Measurements from ENCODE around the gene ALMS1.
"Not testable (repeated sequence)": the region's sequence is repeated elsewhere in the genome, so short reads cannot be mapped to it uniquely, and the experiment has no call there.

ALMS1 gene

DNA sequence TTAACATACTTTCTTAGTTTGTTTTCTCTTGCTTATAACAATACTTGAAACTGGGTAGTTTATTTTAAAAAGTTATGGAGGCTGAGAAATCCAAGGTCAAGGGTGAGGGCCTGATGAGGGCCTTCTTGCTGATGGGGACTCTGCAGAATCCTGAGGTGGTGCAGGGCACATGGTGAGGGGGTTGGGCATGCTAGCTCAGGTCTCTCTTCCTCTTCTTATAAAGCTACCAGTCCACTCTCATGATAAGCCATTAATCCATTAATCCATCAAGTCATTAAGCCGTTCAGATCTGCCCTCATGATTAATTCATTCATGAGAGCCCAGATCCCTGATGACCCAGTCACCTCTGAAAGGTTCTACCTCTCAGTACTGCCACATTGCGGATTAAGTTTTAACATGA is 21.4 kb downstream of the ALMS1 start:
- DNase-seq, result no peak

GRCh38 chr2:73408198-73408597 is 22.6 kb downstream of the ALMS1 start:
- DNase-seq, result no peak

DNA sequence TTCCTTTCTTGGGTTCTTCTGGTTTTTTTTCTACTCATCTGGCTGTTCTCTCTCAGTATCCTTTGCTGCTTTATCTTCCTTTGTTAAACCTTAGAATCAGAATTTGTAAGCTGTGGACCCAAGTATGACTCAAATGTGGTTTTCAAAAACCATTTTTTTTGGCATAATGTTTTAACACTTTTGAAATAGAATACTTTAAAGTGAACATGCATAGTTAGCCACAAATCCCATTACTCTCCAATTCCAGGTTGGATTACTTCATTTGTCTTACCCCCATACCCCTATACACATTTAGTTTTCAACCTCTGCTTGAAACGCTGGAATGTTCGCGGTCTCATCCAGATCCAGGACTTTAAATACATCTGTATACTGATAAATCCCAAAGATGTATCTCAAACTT is 29.1 kb downstream of the ALMS1 start:
- no peak for DNase-seq

DNA sequence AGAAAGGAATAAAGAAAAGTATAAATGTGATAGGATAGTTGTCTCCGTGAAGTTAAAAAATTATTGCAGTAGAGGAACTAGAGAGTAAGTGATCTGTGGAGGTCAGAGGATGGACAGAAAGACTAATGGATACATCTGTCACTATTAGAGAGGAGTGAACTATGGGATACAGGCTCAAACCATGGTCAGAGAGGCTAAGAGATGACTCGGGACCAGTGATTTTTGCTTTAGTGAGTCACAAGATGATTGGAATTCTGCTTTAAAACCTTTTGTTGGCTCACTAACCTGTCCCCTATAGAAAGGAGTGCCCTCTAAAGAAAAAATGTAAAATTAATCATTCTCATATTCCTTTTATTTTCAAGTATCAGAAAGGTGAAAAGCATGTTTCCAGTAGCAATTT is 30.3 kb downstream of the ALMS1 start:
- no peak for DNase-seq

- no peak for DNase-seq
These were observed 32.7 kb downstream of the ALMS1 start for GRCh38 chr2:73418343-73418742.

DNA sequence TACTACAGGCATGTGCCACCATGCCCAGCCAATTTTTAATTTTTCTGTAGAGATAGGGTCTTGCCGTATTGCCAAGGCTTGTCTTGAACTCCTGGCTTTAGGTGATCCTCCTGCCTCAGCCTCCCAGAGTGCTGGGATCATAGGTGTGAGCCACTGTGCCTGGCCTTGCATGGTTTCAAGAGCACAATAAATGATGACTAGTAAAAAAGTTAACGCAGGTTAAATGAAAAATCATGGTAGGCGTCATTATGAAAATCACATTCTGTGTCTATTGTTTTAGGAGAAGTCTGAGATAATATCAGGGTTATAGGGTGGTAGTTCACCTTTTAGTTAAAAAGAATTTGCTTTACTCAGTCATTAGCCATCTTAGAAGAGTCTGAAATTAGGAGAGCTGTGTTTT is 38.3 kb downstream of the ALMS1 start:
- no peak for DNase-seq

GRCh38 chr2:73426176-73426575 is 40.5 kb downstream of the ALMS1 start:
- no peak for DNase-seq

DNA sequence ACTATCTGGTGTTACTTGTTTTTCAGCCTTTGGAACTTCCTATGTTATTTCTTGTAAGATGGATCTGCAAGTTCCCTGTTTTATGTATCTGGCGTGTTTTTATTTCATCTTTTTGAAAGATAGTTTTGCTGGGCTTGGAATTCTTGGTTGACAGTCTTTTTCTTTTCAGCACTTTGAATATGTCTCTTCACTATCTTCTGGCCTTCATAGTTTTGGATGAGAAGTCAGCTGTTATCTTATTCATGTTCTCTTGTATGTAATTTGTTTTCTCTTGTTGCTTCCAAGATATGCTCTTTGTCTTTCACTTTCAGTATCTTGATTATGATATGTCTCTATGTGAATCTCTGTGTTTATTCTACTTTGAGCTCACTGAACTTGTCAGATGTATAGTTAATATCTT is 50.4 kb downstream of the ALMS1 start:
- DNase-seq, result no peak

DNA sequence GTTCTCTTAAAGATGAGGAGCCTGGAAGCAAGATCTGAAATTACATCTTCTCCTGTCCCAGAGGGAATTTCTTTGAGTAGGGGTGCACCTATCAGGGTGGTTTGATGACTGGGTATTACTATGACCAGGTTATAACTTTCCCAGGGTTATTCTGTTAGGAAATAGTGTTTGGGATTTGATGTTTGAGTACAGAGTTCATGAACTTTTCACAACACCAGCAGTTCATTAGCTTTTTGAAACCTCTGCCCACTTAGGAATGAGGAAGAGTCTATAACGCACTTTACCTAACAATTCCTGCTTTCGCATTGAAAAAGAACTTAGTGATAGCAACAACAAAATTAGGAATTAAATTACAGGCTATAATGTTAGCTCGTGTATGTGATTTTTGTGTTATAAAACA is 58.6 kb downstream of the ALMS1 start:
- DNase-seq, result no peak

- DNase-seq, result no peak
These were observed 63.2 kb downstream of the ALMS1 start for GRCh38 chr2:73448856-73449255.

DNA sequence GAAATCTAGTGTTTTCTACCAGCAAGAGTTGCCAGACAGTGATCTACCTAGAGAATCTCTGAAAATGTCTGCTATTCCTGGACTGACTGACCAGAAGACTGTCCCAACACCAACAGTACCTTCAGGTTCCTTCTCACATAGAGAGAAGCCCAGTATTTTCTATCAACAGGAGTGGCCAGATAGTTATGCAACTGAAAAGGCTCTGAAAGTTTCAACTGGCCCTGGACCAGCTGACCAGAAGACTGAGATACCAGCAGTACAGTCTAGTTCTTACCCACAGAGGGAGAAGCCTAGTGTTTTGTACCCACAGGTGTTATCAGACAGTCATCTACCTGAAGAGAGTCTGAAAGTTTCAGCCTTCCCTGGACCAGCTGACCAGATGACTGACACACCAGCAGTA is 63.8 kb downstream of the ALMS1 start:
- DNase-seq, result no peak

DNA sequence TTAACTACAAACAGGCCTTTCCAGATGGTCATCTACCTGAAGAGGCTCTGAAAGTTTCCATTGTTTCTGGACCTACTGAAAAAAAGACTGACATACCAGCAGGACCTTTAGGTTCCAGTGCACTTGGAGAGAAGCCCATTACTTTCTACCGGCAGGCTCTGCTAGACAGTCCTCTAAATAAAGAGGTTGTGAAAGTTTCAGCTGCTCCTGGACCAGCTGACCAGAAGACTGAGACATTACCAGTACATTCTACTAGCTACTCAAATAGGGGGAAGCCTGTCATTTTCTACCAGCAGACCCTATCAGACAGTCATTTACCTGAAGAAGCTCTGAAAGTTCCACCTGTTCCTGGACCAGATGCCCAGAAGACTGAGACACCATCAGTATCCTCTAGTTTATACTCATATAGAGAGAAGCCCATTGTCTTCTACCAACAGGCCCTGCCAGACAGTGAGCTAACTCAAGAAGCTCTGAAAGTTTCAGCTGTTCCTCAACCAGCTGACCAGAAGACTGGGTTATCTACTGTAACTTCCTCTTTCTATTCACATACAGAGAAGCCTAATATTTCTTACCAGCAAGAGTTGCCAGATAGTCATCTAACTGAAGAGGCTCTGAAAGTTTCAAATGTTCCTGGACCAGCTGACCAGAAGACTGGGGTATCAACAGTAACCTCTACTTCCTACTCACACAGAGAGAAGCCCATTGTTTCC is 65.8 kb downstream of the ALMS1 start:
- DNase-seq, result no peak

DNA sequence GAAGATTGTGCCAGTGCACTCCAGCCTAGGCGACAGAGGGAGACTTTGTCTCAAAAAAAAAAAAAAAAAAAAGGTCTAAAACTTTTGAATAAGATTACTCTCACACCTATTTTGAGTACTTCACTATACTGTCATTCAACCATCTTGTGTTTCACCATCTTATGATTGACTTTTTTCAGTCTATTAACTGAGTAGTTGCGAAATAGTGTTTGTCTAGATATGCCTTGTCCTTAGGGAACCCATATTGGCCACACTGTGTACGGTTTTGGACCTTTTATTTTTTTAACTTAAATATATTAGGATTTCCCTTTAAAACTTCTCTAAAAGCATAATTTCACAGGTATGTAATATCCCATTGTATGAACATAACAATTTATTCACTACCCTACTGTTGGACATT is 72.3 kb downstream of the ALMS1 start:
- DNase-seq, result no peak

- not testable (repeated sequence) for DNase-seq
These were observed 76.8 kb downstream of the ALMS1 start for GRCh38 chr2:73462388-73462787.

- no peak for DNase-seq
These were observed 82.7 kb downstream of the ALMS1 start for GRCh38 chr2:73468376-73468775.

DNA sequence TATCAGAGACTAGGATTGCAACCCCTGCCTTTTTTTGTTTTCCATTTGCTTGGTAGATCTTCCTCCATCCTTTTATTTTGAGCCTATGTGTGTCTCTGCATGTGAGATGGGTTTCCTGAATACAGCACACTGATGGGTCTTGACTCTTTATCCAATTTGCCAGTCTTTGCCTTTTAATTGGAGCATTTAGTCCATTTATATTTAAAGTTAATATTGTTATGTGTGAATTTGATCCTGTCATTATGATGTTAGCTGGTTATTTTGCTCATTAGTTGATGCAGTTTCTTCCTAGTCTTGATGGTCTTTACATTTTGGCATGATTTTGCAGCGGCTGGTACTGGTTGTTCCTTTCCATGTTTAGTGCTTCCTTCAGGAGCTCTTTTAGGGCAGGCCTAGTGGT is 98.2 kb downstream of the ALMS1 start:
- not testable (repeated sequence) for DNase-seq

DNA sequence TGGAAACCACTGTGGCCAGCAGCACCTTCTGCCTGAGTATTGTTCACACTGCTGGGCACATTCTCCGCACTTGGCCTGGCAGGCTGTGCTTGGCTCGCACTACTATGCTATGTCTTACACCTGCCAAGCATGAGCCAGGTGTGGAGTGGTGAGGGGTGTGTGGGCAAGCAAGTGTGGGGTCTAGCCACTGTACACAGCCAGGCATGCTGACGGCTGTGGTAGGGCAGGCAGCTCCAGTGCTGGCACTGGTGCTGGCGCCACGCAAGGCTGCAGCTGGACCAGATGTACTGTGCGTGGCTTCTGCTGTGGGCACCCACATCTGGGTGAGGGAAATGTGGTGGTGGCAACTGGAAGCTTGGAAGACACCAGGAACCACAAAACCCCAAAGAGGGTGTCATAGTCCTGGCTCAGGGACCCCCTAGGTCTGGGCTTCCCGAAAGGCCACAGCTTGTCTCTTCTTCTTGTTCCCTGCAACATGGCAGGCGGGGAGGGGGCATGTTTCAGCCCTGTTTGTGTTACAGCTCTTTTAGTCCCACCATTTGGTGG is 101.5 kb downstream of the ALMS1 start:
- no peak for DNase-seq

DNA sequence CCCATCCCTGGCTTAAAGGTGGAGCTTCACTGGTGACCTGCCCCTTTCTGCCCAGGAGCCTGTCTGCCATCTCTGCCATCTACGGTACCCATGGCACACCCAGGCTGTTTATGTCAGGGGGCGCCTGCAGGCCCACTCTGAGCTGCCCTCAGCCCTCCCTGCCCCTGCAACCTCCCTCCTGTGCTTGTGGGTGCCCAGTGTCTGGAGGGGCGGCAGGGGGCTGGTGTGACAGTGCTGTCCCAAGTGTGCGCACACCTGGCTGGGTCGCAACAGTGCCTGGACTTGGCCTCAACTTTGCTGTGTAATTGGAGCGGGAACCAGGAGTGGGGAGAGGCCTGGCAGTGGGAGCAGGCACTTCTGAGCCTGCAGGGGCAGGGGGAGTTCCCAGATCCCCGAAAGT is 102.4 kb downstream of the ALMS1 start:
- DNase-seq, result no peak

- no peak for DNase-seq
These were observed 103.4 kb downstream of the ALMS1 start for GRCh38 chr2:73489053-73489452.

DNA sequence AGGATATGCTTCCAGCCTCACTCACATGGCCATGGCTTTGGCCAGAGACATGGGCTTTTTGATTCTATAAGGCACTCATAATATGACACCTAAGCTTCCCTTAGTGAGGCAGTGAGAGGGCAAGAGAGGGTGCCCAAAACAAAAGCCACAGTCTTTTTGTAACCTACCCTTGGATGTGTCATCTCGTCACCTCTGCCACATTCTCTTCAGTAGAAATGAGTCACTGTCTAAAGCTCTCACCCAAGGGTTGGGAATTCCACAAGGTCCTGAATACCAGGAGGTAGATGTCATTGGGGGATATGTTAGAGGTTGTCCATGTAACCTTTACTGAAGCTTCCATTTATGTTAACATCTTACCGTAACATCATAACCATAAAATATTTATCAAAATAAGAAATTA is 108.4 kb downstream of the ALMS1 start:
- DNase-seq, result no peak

DNA sequence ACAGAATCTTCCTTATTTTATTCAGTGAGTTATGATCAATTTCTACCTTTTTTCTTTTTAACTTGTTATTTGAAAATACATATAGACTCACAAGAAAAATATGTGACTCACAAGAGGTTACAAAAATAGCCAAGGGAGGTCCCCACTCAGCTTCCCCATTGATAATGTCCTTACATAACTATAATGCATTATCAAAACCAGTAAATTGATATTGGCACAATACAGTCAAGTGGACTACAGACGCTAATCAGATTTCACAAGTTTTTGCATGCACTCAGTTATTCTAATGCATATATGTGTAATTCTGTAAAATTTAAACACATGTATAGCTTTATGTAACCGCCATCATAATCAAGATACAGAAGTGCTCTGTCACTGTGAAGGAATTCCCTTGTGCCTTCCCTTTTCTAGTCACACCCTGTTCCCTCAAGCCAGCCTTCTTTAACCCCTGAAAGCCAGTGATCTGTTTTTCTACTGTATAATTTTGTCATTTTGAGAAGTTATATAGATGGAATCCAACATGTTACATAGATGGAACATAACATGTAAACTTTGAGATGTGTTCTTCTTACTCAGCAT is 118.4 kb downstream of the ALMS1 start:
- DNase-seq, result no peak

DNA sequence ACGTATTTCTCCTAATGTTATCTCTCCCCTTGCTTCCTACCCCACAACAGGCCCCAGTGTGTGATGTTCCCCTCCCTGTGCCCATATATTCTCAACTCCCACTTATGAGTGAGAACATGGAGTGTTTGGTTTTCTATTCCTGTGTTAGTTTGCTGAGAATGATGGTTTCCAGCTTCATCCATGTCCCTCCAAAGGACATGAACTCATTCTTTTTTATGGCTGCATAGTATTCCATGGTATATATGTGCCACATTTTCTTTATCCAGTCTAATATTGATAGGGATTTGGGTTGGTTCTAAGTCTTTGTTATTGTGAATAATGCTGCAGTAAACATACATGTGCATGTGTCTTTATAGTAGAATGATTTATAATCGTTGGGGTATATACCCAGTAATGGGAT is 119.2 kb downstream of the ALMS1 start:
- DNase-seq, result not testable (repeated sequence)

- DNase-seq, result not testable (repeated sequence)
These were observed 124.8 kb downstream of the ALMS1 start for GRCh38 chr2:73510470-73510869.

GRCh38 chr2:73516033-73516432 is 130.4 kb downstream of the ALMS1 start:
- no peak for DNase-seq

DNA sequence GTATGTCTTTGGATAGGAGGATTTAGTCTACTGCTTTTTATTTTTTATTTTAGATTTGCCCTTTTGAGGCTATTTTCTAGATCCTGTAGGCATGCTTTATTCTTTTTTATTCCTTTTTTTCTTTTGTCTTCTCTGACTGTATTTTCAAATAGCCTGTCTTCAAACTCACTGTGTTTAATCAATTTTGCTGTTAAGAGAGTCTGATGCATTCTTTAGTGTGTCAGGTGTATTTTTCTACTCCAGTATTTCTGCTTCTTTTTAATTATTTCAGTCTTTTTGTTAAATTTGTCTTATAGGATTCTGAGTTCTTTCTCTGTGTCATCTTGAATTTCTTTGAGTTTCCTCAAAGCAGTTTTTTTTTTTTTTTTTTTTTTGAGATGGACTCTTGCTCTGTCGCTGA is 143.1 kb downstream of the ALMS1 start:
- DNase-seq, result no peak

All from central memory CD4-positive, alpha-beta T cell (primary cell).